Activated CD4-positive, alpha-beta T cell treated with anti-CD3 and anti-CD28 coated beads, Interleukin-2, Interleukin-4, amounts not matched to agents 100 ng/mL and 50 ng/mL, durations not matched to agents 16 hours and 8 hours (primary cell): Measurements from ENCODE around the gene DCTN2.
"Not testable (repeated sequence)": the region's sequence is repeated elsewhere in the genome, so short reads cannot be mapped to it uniquely, and the experiment has no call there.

ENCODE experiments used
- DNase-seq: peaks from one replicate; pipeline ENCODE4 v3.0.0-alpha.2; 2020; ENCODE audit warnings: low spot score

Gene DCTN2

GRCh38 chr12:57515408-57515933 is 31.5 kb downstream of the DCTN2 start:
- DNase-seq: no peak

DNA sequence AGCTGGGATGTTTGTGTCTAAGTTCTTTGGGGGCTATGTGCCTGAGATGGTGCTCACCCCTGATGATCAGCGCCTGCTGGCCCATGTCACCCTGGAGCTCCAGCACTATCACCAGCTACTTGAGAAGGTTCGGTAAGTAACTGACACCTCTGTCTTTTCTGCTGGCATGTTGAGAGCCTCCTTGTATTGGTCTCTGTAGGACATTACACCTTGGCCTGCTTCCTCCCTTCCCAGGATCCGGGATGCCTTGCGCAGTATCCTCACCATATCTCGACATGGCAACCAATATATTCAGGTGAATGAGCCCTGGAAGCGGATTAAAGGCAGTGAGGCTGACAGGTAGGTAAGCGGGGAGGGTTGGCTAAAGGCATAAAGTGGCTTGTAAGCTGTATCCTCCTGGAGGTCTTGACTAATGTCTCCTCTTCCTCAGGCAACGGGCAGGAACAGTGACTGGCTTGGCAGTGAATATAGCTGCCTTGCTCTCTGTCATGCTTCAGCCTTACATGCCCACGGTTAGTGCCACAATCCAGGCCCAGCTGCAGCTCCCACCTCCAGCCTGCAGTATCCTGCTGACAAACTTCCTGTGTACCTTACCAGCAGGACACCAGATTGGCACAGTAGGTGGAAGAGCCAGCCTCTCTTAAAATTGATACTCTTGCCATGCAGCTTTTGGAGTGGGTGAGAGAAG is 32.1 kb downstream of the DCTN2 start:
- no peak for DNase-seq

DNA sequence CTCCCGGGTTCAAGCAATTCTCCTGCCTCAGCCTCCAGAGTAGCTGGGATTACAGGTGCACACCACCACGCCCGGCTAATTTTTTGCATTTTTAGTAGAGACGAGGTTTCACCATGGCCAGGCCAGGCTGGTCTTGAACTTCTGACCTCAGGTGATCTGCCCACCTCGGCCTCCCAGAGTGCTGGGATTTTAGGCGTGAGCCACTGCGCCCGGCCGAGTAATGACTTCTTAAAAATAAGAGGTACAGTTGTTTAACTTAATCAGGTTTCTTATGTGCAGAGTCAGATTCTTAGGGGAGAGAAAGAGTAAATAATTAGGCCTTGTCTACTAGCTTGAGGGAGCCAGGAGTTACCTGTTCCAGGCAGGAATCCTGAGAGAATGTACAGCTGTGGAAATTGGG is 32.7 kb downstream of the DCTN2 start:
- not testable (repeated sequence) for DNase-seq

GRCh38 chr12:57513677-57514076 is 33.3 kb downstream of the DCTN2 start:
- not testable (repeated sequence) for DNase-seq

- DNase-seq: no peak
Measured at GRCh38 chr12:57513266-57513665, 33.7 kb downstream of the DCTN2 start.

DNA sequence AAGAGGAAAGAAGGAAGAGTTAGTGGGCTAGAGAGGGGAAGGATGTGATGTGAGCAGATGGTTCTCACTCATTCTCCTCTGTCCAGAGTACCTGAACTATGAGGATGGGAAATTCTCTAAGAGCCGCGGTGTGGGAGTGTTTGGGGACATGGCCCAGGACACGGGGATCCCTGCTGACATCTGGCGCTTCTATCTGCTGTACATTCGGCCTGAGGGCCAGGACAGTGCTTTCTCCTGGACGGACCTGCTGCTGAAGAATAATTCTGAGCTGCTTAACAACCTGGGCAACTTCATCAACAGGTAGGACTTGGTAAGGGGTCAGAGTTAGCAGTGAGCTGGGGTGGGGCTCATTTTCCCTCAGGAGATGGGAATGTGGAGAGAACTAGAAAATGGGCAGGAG is 34.3 kb downstream of the DCTN2 start:
- DNase-seq: no peak

DNA sequence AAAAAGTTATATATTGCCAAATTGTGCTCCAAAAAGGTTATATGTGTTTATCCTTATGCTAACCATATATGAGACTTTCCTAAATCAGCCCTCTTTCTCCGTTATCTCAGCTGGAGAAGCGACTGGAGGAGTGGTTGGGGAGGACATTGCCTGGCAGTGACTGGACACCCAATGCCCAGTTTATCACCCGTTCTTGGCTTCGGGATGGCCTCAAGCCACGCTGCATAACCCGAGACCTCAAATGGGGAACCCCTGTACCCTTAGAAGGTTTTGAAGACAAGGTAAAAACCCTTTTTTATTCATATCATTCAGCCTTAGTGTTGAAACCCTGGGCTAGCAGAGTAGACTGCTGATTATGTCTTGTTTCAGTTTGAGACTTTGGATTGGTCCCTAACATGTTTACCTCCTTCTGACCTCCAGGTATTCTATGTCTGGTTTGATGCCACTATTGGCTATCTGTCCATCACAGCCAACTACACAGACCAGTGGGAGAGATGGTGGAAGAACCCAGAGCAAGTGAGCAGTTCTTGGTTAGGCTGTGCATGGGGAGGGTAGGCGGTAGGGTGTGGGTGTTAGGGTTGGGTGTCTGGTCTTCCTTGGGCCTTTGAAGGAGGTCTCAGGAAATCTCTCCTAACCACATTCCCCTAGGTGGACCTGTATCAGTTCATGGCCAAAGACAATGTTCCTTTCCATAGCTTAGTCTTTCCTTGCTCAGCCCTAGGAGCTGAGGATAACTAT is 35.2 kb downstream of the DCTN2 start:
- DNase-seq: no peak

GRCh38 chr12:57511161-57511560 is 35.8 kb downstream of the DCTN2 start:
- no peak for DNase-seq

- not testable (repeated sequence) for DNase-seq
Measured at GRCh38 chr12:57507796-57508195, 39.2 kb downstream of the DCTN2 start.

- DNase-seq: not testable (repeated sequence)
Measured at GRCh38 chr12:57506541-57506940, 40.5 kb downstream of the DCTN2 start.

DNA sequence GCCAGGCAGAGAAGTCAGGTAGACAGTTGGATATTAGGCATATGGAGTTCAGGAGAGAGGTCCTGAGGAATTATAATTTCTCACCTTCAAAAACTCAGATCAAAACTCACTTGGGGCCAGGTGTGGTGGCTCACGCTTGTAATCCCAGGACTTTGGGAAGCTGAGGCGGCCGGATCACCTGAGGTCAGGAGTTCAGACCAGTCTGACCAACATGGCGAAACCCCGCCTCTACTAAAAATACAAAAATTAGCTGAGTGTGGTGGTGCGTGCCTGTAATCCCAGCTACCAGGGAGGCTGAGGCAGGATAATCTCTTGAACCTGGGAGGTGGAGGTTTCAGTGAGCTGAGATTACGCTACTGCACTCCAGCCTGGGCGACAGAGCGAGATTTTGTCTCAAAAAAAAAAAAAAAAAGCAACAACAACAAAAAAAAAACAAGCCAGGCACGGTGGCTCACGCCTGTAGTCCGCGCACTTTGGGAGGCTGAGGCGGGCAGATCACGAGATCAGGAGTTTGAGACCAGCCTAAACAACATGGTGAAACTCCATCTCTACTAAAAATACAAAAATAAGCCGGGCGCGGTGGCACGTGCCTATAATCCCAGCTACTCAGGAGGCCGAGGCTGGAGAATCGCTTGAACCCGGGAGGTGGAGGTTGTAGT is 44.6 kb downstream of the DCTN2 start:
- not testable (repeated sequence) for DNase-seq

DNA sequence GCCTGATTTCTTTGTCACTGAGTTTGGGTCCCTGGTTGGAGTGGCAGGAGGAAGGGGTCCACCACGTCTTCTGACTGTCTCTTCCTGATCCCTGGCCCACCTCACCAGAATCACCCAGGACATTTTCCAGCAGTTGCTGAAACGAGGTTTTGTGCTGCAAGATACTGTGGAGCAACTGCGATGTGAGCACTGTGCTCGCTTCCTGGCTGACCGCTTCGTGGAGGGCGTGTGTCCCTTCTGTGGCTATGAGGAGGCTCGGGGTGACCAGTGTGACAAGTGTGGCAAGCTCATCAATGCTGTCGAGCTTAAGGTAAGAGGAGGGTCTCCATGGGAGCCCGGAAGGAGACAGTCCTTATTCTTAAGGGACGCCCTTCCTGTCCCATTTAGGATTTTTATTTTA is 46.8 kb downstream of the DCTN2 start:
- no peak for DNase-seq

GRCh38 chr12:57498571-57498970 is 48.4 kb downstream of the DCTN2 start:
- no peak for DNase-seq

DNA sequence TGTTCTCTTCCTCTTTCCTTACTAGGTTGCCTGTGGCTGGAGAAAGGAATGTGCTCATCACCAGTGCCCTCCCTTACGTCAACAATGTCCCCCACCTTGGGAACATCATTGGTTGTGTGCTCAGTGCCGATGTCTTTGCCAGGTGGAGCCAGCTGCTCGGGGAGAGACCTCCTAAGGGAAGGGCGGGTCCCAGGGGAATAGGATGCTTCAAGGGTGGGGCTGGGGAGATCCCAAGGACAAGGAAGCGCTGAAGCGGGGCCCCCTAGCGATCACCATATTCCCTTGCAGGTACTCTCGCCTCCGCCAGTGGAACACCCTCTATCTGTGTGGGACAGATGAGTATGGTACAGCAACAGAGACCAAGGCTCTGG is 48.9 kb downstream of the DCTN2 start:
- no peak for DNase-seq

GRCh38 chr12:57497223-57498131 is 49.5 kb downstream of the DCTN2 start:
- no peak for DNase-seq

DNA sequence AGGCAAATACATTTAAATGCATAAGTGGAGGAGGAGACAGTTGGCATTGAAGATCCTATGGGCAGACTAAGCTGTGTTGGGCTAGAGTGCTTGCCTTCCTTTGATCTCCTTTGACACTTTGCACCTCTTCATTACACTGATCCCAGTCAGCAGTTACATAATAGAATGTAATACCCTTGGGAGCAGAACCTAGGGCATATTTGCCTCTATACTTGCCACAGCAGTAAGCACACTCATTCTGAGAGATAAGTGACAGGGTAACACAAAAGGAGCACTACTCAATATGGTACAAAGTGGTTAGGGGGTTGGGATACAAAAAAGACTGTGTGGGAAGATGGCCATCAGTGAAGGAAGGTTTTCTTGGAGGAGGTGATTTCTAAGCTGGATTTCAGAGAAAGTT is 50.2 kb downstream of the DCTN2 start:
- DNase-seq: no peak

DNA sequence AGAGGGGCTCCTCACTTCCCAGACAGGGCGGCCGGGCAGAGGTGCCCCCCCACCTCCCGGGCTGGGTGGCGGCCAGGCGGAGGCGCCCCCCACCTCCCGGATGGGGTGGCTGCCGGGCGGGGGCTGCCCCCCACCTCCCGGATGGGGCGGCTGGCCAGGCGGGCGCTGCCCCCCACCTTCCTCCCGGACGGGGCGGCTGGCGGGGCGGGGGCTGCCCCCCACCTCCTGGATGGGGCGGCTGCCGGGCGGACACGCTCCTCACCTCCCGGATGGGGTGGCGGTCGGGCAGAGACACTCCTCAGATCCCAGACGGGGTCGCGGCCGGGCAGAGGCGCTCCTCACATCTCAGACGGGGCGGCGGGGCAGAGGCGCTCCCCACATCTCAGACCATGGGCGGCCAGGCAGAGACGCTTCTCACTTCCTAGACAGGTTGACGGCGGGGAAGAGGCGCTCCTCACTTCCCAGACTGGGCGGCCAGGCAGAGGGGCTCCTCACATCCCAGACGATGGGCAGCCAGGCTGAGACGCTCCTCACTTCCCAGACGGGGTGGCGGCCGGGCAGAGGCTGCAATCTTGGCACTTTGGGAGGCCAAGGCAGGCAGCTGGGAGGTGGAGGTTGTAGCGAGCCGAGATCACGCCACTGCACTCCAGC is 51.8 kb downstream of the DCTN2 start:
- DNase-seq: not testable (repeated sequence)

DNA sequence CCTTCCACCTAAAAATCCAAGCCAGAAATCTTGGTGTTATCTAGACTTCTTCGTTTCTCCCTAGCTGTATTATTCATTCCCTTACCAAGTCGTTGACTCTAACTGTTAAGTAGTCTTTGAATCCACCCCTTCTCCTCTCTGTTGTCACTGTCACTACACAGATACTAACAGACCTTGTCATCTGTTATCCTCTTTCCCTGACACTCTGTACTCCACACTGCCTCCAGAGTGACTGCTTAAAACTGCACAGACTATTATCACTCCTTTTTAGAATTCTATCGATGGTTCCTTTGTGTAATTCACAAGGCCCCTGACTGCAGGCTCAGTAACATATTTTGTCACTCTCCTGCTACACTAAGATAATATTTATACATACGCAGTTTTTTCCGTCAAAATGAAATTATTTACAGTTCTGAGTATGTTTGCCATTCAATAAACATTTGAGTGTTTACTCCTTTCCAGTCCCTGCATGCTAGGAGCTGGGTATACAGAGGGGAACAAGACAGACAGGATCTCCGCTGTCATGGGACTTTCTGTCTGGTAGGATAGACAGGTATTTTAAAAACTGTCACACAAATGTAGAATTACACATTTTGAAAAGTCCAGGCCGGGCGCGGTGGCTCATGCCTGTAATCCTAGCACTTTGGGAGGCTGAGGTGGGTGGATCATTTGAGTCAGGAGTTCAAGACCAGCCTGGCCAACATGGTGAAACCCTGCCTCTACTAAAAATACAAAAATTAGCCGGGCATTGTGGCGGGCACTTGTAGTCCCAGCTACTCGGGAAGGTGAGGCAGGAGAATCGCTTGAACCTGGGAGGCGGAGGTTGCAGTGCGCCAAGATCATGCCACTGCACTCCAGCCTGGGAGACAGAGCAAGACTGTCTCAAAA is 55.4 kb downstream of the DCTN2 start:
- DNase-seq: no peak

GRCh38 chr12:57490126-57490525 is 56.9 kb downstream of the DCTN2 start:
- no peak for DNase-seq

- no peak for DNase-seq
Measured at GRCh38 chr12:57489157-57489641, 57.8 kb downstream of the DCTN2 start.
